SU-DHL-6 (cell line): Measurements from ENCODE around the gene PYROXD2.

ENCODE experiments used
- EZH2phosphoT487 ChIP-seq: fragments of 200-600 bp; sonication (generic), shearing (Covaris generic); conservative IDR thresholded peaks from 2 replicates; pipeline ENCODE4 v1.6.1; 2018; ENCODE audit warnings: mild to moderate bottlenecking, antibody characterized with exemption, low read length, moderate library complexity, mixed read lengths
- TF ChIP-seq, protein P1 (sequence below): fragments of 200-600 bp; sonication (generic); IDR thresholded peaks from one replicate; pipeline ENCODE4 v1.5.1; 2017; ENCODE audit warnings: antibody characterized with exemption, mild to moderate bottlenecking, low read length, moderate library complexity; ENCODE audit not compliant: insufficient read depth, poor library complexity, severe bottlenecking

- TF ChIP-seq, protein P1, sequence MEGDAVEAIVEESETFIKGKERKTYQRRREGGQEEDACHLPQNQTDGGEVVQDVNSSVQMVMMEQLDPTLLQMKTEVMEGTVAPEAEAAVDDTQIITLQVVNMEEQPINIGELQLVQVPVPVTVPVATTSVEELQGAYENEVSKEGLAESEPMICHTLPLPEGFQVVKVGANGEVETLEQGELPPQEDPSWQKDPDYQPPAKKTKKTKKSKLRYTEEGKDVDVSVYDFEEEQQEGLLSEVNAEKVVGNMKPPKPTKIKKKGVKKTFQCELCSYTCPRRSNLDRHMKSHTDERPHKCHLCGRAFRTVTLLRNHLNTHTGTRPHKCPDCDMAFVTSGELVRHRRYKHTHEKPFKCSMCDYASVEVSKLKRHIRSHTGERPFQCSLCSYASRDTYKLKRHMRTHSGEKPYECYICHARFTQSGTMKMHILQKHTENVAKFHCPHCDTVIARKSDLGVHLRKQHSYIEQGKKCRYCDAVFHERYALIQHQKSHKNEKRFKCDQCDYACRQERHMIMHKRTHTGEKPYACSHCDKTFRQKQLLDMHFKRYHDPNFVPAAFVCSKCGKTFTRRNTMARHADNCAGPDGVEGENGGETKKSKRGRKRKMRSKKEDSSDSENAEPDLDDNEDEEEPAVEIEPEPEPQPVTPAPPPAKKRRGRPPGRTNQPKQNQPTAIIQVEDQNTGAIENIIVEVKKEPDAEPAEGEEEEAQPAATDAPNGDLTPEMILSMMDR, result no peak
- no peak for TF ChIP-seq EZH2phosphoT487
These were observed 7.2 kb downstream of the PYROXD2 start for GRCh38 chr10:98407744-98408241.
